ENCODE results near the gene TOP2A.
A peak's percentile ranks its signal among the peaks of the same experiment; 100 is the strongest.

TOP2A gene

GRCh38 chr17:40445751-40446468 lies 28.2 kb upstream of the TOP2A start:
- CTCF ChIA-PET, result interaction anchor here (0.9 to 16.8 kb wide), 8 partner anchors 8 to 114 kb away, joined by 3 to 337 read pairs (median 10); no protein-coding TSS in a partner anchor
- no peak for TF ChIP-seq CTCF (IDR thresholded peaks at IDR 0.05; ENCODE audit: insufficient read depth, low read length, missing control alignments)
- peak overlapping the region; percentile 99 for H3K4me3 ChIP-seq (ENCODE audit: low read depth, low read length)
- DNase-seq (ENCODE audit: low read depth, low spot score), result no peak
- POLR2A ChIA-PET, result interaction anchor here (0.7 to 1.4 kb wide), 2 partner anchors 12 to 86 kb away, joined by 3 to 4 read pairs; no protein-coding TSS in a partner anchor

GRCh38 chr17:40443988-40444899 lies 26.5 kb upstream of the TOP2A start:
- ChIA-PET POLR2A (interaction anchor here (0.5 to 3.1 kb wide), 18 partner anchors 8 to 116 kb away, joined by 3 to 25 read pairs (median 6); partner anchors contain the start of gene TOP2A), CTCF (interaction anchor here (0.6 to 16.8 kb wide), 19 partner anchors 9 to 1224 kb away, joined by 3 to 337 read pairs (median 4); partner anchors contain the start of genes GJD3 and TOP2A)
- no peak for DNase-seq (ENCODE audit: low read depth, low spot score)
- H3K4me3 ChIP-seq (ENCODE audit: low read depth, low read length), result peak overlapping the region; percentile 99
- TF ChIP-seq CTCF (IDR thresholded peaks at IDR 0.05; ENCODE audit: insufficient read depth, low read length, missing control alignments), result no peak

- H3K4me3 ChIP-seq (ENCODE audit: low read depth, low read length), result peak within 1 kb of the TSS; percentile 99
- peak; percentile 84 for TF ChIP-seq CTCF (IDR thresholded peaks at IDR 0.05; ENCODE audit: insufficient read depth, low read length, missing control alignments)
- ChIA-PET CTCF (interaction anchor here (0.6 to 16.8 kb wide), 25 partner anchors 9 to 1224 kb away, joined by 3 to 337 read pairs (median 4); partner anchors contain the start of genes GJD3 and TOP2A), POLR2A (interaction anchor here (0.5 to 3.1 kb wide), 19 partner anchors 9 to 116 kb away, joined by 3 to 25 read pairs (median 5); partner anchors contain the start of gene TOP2A)
- no peak for DNase-seq (ENCODE audit: low read depth, low spot score)
These were observed 25.7 kb upstream of the TOP2A start, which contains the start of gene IGFBP4 for GRCh38 chr17:40443196-40443987. Gene IGFBP4 (plus strand): TSS chr17:40443450. CDS start chr17:40443736, 286 bp downstream.

GRCh38 chr17:40442392-40443195 lies 24.9 kb upstream of the TOP2A start:
- ChIA-PET POLR2A (interaction anchor here (0.6 to 3.1 kb wide), 7 partner anchors 13 to 117 kb away, joined by 3 to 25 read pairs (median 4); partner anchors contain the start of gene TOP2A), CTCF (interaction anchor here (0.9 to 16.8 kb wide), 16 partner anchors 9 to 1225 kb away, joined by 3 to 337 read pairs (median 6); no protein-coding TSS in a partner anchor)
- TF ChIP-seq CTCF (IDR thresholded peaks at IDR 0.05; ENCODE audit: insufficient read depth, low read length, missing control alignments), result no peak
- peak overlapping the region; percentile 99 for H3K4me3 ChIP-seq (ENCODE audit: low read depth, low read length)
- no peak for DNase-seq (ENCODE audit: low read depth, low spot score)

GRCh38 chr17:40440166-40440565 lies 22.5 kb upstream of the TOP2A start:
- POLR2A ChIA-PET, result no interaction called here
- CTCF ChIA-PET, result interaction anchor here (0.7 to 16.8 kb wide), 25 partner anchors 9 to 187 kb away, joined by 3 to 337 read pairs (median 6); partner anchors contain the start of gene TOP2A
- DNase-seq (ENCODE audit: low read depth, low spot score), result no peak
- no peak overlapping the region for H3K4me3 ChIP-seq (ENCODE audit: low read depth, low read length)
- no peak for TF ChIP-seq CTCF (IDR thresholded peaks at IDR 0.05; ENCODE audit: insufficient read depth, low read length, missing control alignments)
